Breast epithelium (tissue), 3 donors: ENCODE results near the gene DUSP3.

Experiments used
- POLR2AphosphoS5 ChIP-seq, 3 donors: sonication (generic); formaldehyde crosslinking; IDR thresholded peaks; one replicate each; pipeline ENCODE4 v1.6.1; 2017; ENCODE audit warnings: antibody characterized with exemption in 3 of 3
- TF ChIP-seq, protein P1 (sequence below), 3 donors: fragments of 450-650 bp; IDR thresholded peaks; one replicate each; pipeline ENCODE4 v1.5.1; 2016 to 2017; ENCODE audit warnings: antibody characterized with exemption in 3 of 3, mild to moderate bottlenecking in 3 of 3, moderate library complexity in 3 of 3

DNA sequence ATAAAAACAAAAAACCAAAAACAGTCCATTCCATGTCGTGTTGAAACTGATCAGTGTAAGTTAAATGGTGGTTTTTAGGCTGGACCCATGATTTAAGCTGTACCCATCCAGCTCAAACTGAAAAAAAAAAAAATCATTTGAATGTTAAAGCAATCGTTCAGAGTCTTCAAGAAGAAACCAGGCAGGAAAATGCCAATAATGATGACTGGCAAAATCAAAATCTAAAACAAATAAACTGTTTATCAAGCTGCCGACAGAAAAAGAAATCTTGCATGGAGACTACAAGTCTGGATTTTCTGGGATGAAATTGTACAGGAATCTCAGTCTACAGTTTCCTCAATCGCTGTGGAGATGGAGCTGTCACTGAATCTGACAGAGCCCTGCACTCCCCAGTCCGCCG lies 60.9 kb downstream of the DUSP3 start:
- TF ChIP-seq, protein P1, sequence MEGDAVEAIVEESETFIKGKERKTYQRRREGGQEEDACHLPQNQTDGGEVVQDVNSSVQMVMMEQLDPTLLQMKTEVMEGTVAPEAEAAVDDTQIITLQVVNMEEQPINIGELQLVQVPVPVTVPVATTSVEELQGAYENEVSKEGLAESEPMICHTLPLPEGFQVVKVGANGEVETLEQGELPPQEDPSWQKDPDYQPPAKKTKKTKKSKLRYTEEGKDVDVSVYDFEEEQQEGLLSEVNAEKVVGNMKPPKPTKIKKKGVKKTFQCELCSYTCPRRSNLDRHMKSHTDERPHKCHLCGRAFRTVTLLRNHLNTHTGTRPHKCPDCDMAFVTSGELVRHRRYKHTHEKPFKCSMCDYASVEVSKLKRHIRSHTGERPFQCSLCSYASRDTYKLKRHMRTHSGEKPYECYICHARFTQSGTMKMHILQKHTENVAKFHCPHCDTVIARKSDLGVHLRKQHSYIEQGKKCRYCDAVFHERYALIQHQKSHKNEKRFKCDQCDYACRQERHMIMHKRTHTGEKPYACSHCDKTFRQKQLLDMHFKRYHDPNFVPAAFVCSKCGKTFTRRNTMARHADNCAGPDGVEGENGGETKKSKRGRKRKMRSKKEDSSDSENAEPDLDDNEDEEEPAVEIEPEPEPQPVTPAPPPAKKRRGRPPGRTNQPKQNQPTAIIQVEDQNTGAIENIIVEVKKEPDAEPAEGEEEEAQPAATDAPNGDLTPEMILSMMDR (IDR thresholded peaks at IDR 0.05): no peak
- TF ChIP-seq POLR2AphosphoS5 (IDR thresholded peaks at IDR 0.05): no peak
